Mucosa of rectum (tissue), 2 donors: ENCODE measurements around the gene OR2T35.
"Not testable (repeated sequence)": the region's sequence is repeated elsewhere in the genome, so short reads cannot be mapped to it uniquely, and the experiment has no call there.

ENCODE experiments used
- H3K27ac ChIP-seq, 2 donors: one replicate each; pipeline ENCODE4 v1.7.0; 2013; ENCODE audit warnings: inconsistent platforms in 2 of 2, low read depth in 2 of 2, low read length in 2 of 2
- H3K27me3 ChIP-seq, 2 donors: one replicate each; pipeline ENCODE4 v1.7.0; 2013; ENCODE audit warnings: low read length in 2 of 2; ENCODE audit not compliant: control insufficient read depth in 2 of 2, insufficient read depth in 2 of 2
- H3K36me3 ChIP-seq, 2 donors: one replicate each; pipeline ENCODE4 v1.7.0; 2013; ENCODE audit warnings: low read length in 2 of 2; ENCODE audit not compliant: control insufficient read depth in 2 of 2, insufficient read depth in 2 of 2
- H3K4me1 ChIP-seq, 2 donors: one replicate each; pipeline ENCODE4 v1.7.0; 2013; ENCODE audit warnings: low read length in 2 of 2, mild to moderate bottlenecking in 1 of 2; ENCODE audit not compliant: control insufficient read depth in 2 of 2, insufficient read depth in 2 of 2
- H3K4me3 ChIP-seq, 2 donors: one replicate each; pipeline ENCODE4 v1.7.0; 2013; ENCODE audit warnings: low read length in 2 of 2
- H3K9ac ChIP-seq, 2 donors: one replicate each; pipeline ENCODE4 v1.7.0; 2013; ENCODE audit warnings: low read length in 2 of 2, low read depth in 1 of 2, mild to moderate bottlenecking in 1 of 2
- H3K9me3 ChIP-seq, 2 donors: one replicate each; pipeline ENCODE4 v1.7.0; 2013; ENCODE audit warnings: low read length in 2 of 2; ENCODE audit not compliant: control insufficient read depth in 2 of 2
- donor health status: healthy.
- donor health status: Normal muscosa, but diverticular disease.

Gene OR2T35

GRCh38 chr1:248645178-248645577, at the start of gene OR2T35:
OR2T35 (minus strand) TSS chr1:248645278; CDS start chr1:248639258, 6,020 bp downstream.
- not testable (repeated sequence) for H3K27me3 ChIP-seq, H3K27ac ChIP-seq, H3K36me3 ChIP-seq

GRCh38 chr1:248691567-248692155, 46.6 kb upstream of the OR2T35 start:
- Histone ChIP-seq H3K4me1 (no peaks in the 10 kb centered on the region), H3K36me3 (no peaks in the 10 kb centered on the region), H3K27ac (no peak overlapping the region), H3K9ac (no peak overlapping the region), H3K4me3 (no peak overlapping the region), H3K27me3 (no peaks in the 10 kb centered on the region), H3K9me3 (no peaks in the 10 kb centered on the region)

More at GRCh38 chr1:248645178-248645577, at the start of gene OR2T35:
- not testable (repeated sequence) for H3K9ac ChIP-seq, H3K9me3 ChIP-seq, H3K4me1 ChIP-seq, H3K4me3 ChIP-seq

- no peaks in the 10 kb centered on the region for H3K27me3 ChIP-seq
- H3K4me1 ChIP-seq = no peaks in the 10 kb centered on the region
- H3K36me3 ChIP-seq = no peaks in the 10 kb centered on the region
- no peak overlapping the region for H3K9ac ChIP-seq
- no peaks in the 10 kb centered on the region for H3K9me3 ChIP-seq
- no peak overlapping the region for H3K4me3 ChIP-seq
- no peak overlapping the region for H3K27ac ChIP-seq
Measured at GRCh38 chr1:248688527-248689298, 43.6 kb upstream of the OR2T35 start.

GRCh38 chr1:248686815-248687214, 41.7 kb upstream of the OR2T35 start:
- Histone ChIP-seq H3K36me3 (no peaks in the 10 kb centered on the region), H3K4me1 (no peaks in the 10 kb centered on the region), H3K27ac (no peak overlapping the region), H3K27me3 (no peaks in the 10 kb centered on the region), H3K4me3 (no peak overlapping the region), H3K9me3 (no peaks in the 10 kb centered on the region), H3K9ac (no peak overlapping the region)

- Histone ChIP-seq H3K36me3 (no peaks in the 10 kb centered on the region), H3K9me3 (no peaks in the 10 kb centered on the region)
Measured at GRCh38 chr1:248681651-248682050, 36.6 kb upstream of the OR2T35 start.

GRCh38 chr1:248670003-248670402, 24.9 kb upstream of the OR2T35 start:
- Histone ChIP-seq H3K27ac (no peak overlapping the region), H3K4me1 (no peaks in the 10 kb centered on the region), H3K9me3 (peaks cover 0 to 2% of the 10 kb centered on the region in 2 donors), H3K36me3 (no peaks in the 10 kb centered on the region), H3K9ac (no peak overlapping the region), H3K4me3 (no peak overlapping the region), H3K27me3 (no peaks in the 10 kb centered on the region)

More at GRCh38 chr1:248681651-248682050, 36.6 kb upstream of the OR2T35 start:
- no peak overlapping the region for H3K27ac ChIP-seq
- H3K27me3 ChIP-seq = no peaks in the 10 kb centered on the region
- H3K4me1 ChIP-seq = no peaks in the 10 kb centered on the region
- H3K9ac ChIP-seq = no peak overlapping the region
- H3K4me3 ChIP-seq = no peak overlapping the region

GRCh38 chr1:248663453-248664328, 18.6 kb upstream of the OR2T35 start:
- not testable (repeated sequence) for H3K27me3 ChIP-seq, H3K36me3 ChIP-seq, H3K27ac ChIP-seq, H3K4me1 ChIP-seq, H3K9me3 ChIP-seq, H3K9ac ChIP-seq, H3K4me3 ChIP-seq

GRCh38 chr1:248656797-248657196, 11.7 kb upstream of the OR2T35 start:
- not testable (repeated sequence) for H3K9me3 ChIP-seq, H3K27ac ChIP-seq, H3K27me3 ChIP-seq, H3K4me3 ChIP-seq, H3K36me3 ChIP-seq, H3K9ac ChIP-seq, H3K4me1 ChIP-seq

- H3K27me3 ChIP-seq, H3K4me1 ChIP-seq, H3K4me3 ChIP-seq, H3K36me3 ChIP-seq, H3K9me3 ChIP-seq, H3K9ac ChIP-seq, H3K27ac ChIP-seq: not testable (repeated sequence)
Measured at GRCh38 chr1:248655354-248655753, 10.3 kb upstream of the OR2T35 start, which contains the start of gene OR2T27. OR2T27 (minus strand) TSS chr1:248655528; CDS start chr1:248650884, 4,644 bp downstream.
